ENCODE results near the gene PDK1.

- TF ChIP-seq REST (IDR thresholded peaks at IDR 0.05; ENCODE audit: insufficient read depth in 1 of 2, low read depth in 2 of 2, low read length in 1 of 2) (no peak), CTCF (IDR thresholded peaks at IDR 0.05) (no peak), POLR2AphosphoS5 (IDR thresholded peaks at IDR 0.05; ENCODE audit: low read depth, low read length) (no peak), TCF7L2 (IDR thresholded peaks at IDR 0.05; ENCODE audit: low read depth, low read length) (no peak)
Observed at GRCh38 chr2:172545408-172546075, 10.3 kb upstream of the PDK1 start.
